ENCODE measurements around the gene TIMP1.

TIMP1 gene

GRCh38 chrX:47634871-47635575, 52.8 kb downstream of the TIMP1 start:
- peaks cover 5% of the 10 kb centered on the region for H3K36me3 ChIP-seq (ENCODE audit: low read depth)
- H3K9me3 ChIP-seq (ENCODE audit: severe bottlenecking), result no peaks in the 10 kb centered on the region
- TF ChIP-seq, protein P1, sequence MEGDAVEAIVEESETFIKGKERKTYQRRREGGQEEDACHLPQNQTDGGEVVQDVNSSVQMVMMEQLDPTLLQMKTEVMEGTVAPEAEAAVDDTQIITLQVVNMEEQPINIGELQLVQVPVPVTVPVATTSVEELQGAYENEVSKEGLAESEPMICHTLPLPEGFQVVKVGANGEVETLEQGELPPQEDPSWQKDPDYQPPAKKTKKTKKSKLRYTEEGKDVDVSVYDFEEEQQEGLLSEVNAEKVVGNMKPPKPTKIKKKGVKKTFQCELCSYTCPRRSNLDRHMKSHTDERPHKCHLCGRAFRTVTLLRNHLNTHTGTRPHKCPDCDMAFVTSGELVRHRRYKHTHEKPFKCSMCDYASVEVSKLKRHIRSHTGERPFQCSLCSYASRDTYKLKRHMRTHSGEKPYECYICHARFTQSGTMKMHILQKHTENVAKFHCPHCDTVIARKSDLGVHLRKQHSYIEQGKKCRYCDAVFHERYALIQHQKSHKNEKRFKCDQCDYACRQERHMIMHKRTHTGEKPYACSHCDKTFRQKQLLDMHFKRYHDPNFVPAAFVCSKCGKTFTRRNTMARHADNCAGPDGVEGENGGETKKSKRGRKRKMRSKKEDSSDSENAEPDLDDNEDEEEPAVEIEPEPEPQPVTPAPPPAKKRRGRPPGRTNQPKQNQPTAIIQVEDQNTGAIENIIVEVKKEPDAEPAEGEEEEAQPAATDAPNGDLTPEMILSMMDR (IDR thresholded peaks at IDR 0.05; ENCODE audit: poor library complexity, severe bottlenecking), result no peak
- H3K27me3 ChIP-seq (ENCODE audit: insufficient read depth, poor library complexity, severe bottlenecking), result no peaks in the 10 kb centered on the region
- H3K27ac ChIP-seq (ENCODE audit: poor library complexity, severe bottlenecking), result no peak overlapping the region
- no peaks in the 10 kb centered on the region for H3K4me1 ChIP-seq (ENCODE audit: insufficient read depth, poor library complexity, severe bottlenecking)
- DNase-seq (ENCODE audit: low spot score), result no peak
- no peak overlapping the region for H3K4me3 ChIP-seq (ENCODE audit: severe bottlenecking)
- ATAC-seq (ENCODE audit: low read depth), result no peak

All from RWPE2 (cell line).